Smooth muscle cell (in vitro differentiated cells): ENCODE results near the gene ATP6V1A. TPM values are rescaled to one million over a fixed set of nuclear protein-coding genes. Genes with fewer than 3 reads are reported as not detected.

Experiments used
- DNase-seq: peaks from one replicate; lab custom pipeline; 2025; ENCODE audit not compliant: unreplicated experiment; lab: John Stamatoyannopoulos, UW
- H2AFZ ChIP-seq: fragments of 200-600 bp; sonication (generic); 2 replicates; pipeline ENCODE4 v1.6.0; 2016; ENCODE audit warnings: antibody characterized with exemption, low read depth, mild to moderate bottlenecking
- H3F3A ChIP-seq: fragments of 200-600 bp; sonication (generic); 2 replicates; pipeline ENCODE4 v1.6.0; 2017; ENCODE audit warnings: antibody characterized with exemption, low read depth
- H3K27ac ChIP-seq: fragments of 200-600 bp; sonication (generic); 2 replicates; pipeline ENCODE4 v1.5.1; 2016; ENCODE audit warnings: low read depth, mild to moderate bottlenecking
- H3K27me3 ChIP-seq: fragments of 200-600 bp; sonication (generic); 2 replicates; pipeline ENCODE4 v1.6.1; 2016; ENCODE audit warnings: low read depth, mild to moderate bottlenecking
- H3K36me3 ChIP-seq: fragments of 200-600 bp; sonication (generic); 2 replicates; pipeline ENCODE4 v1.5.1; 2016; ENCODE audit warnings: low read depth
- H3K4me1 ChIP-seq: fragments of 200-600 bp; sonication (generic); 2 replicates; pipeline ENCODE4 v1.5.1; 2016; ENCODE audit warnings: low read depth
- H3K4me2 ChIP-seq: fragments of 200-600 bp; sonication (generic); 2 replicates; pipeline ENCODE4 v1.6.0; 2016; ENCODE audit warnings: mild to moderate bottlenecking
- H3K4me3 ChIP-seq: fragments of 200-600 bp; sonication (generic); 2 replicates; pipeline ENCODE4 v1.5.1; 2016; ENCODE audit warnings: mild to moderate bottlenecking
- H3K79me2 ChIP-seq: fragments of 200-600 bp; sonication (generic); 2 replicates; pipeline ENCODE4 v1.6.0; 2016; ENCODE audit warnings: low read depth, mild to moderate bottlenecking
- H3K9ac ChIP-seq: fragments of 200-600 bp; sonication (generic); 2 replicates; pipeline ENCODE4 v1.6.0; 2016; ENCODE audit warnings: low read depth
- H3K9me3 ChIP-seq: fragments of 200-600 bp; sonication (generic); replicated peaks from 2 replicates; pipeline ENCODE4 v1.5.1; 2016; ENCODE audit warnings: low read depth
- H4K20me1 ChIP-seq: fragments of 200-600 bp; sonication (generic); 2 replicates; pipeline ENCODE4 v1.6.0; 2016; ENCODE audit warnings: low read depth
- CTCF ChIP-seq: fragments of 200-600 bp; sonication (generic); IDR thresholded peaks from 2 replicates; pipeline ENCODE4 v1.5.1; 2017; ENCODE audit warnings: borderline replicate concordance, mild to moderate bottlenecking, antibody characterized with exemption; ENCODE audit not compliant: insufficient read depth, poor library complexity, severe bottlenecking
- WGBS: methylation state at CpG from one replicate; pipeline ENCODE4 v1.1.7; 2016; ENCODE audit warnings: low lambda C conversion rate; 5-methylcytosine and 5-hydroxymethylcytosine counted together
- polyA plus RNA-seq: library from polyadenylated mRNA; unstranded; fragments of >200 nt; fragmentation: Nextera tagmentation; extraction: Ambion mirVana; gene quantifications from 2 replicates; pipeline ENCODE4 v1.2.1, GENCODE V29; 2016
- total RNA-seq: library from RNA; depleted of rRNA; stranded (reverse); fragments of >200 nt; gene quantifications from 2 replicates; pipeline ENCODE4 v1.2.3, GENCODE V29; 2014

The ATP6V1A gene
- total and polyA plus RNA-seq, 2 experiments from 2014 or later: 38.7 to 41.7 TPM

GRCh38 chr3:113754494-113755159 is 7.8 kb downstream of the ATP6V1A start:
- Histone ChIP-seq H3K4me3 (no peak overlapping the region), H3K4me2 (no peak overlapping the region), H4K20me1 (peaks cover 17% of the 10 kb centered on the region), H3K79me2 (peaks cover 81% of the 10 kb centered on the region), H3K9ac (no peak overlapping the region), H3K36me3 (peaks cover 5% of the 10 kb centered on the region), H3K9me3 (peaks cover 4% of the 10 kb centered on the region), H3K27ac (no peak overlapping the region), H3F3A (peaks cover 13% of the 10 kb centered on the region), H3K27me3 (no peaks in the 10 kb centered on the region), H3K4me1 (peaks cover 6% of the 10 kb centered on the region), H2AFZ (no peak overlapping the region)
- no peak for DNase-seq
- WGBS: 96% methylated on average over 5 of the region's 5 CpGs
- no peak for TF ChIP-seq CTCF

GRCh38 chr3:113758389-113759024 is 11.7 kb downstream of the ATP6V1A start:
- no peak for TF ChIP-seq CTCF
- no peaks in the 10 kb centered on the region for H3K27me3 ChIP-seq
- peaks cover 7% of the 10 kb centered on the region for H4K20me1 ChIP-seq
- DNase-seq: no peak
- no peak overlapping the region for H3K9ac ChIP-seq
- no peak overlapping the region for H3K4me3 ChIP-seq
- H3K4me2 ChIP-seq: no peak overlapping the region
- peaks cover 4% of the 10 kb centered on the region for H3K9me3 ChIP-seq
- whole genome bisulfite sequencing: 100% methylated on average over 1 of the region's 1 CpG
- H2AFZ ChIP-seq: no peak overlapping the region
- H3K4me1 ChIP-seq: no peaks in the 10 kb centered on the region
- peaks cover 5% of the 10 kb centered on the region for H3K36me3 ChIP-seq
- H3F3A ChIP-seq: peaks cover 13% of the 10 kb centered on the region
- H3K27ac ChIP-seq: peak overlapping the region; percentile 56
- peaks cover 49% of the 10 kb centered on the region for H3K79me2 ChIP-seq

GRCh38 chr3:113764698-113765097 is 17.9 kb downstream of the ATP6V1A start:
- no peak for TF ChIP-seq CTCF
- no peaks in the 10 kb centered on the region for H3F3A ChIP-seq
- no peak overlapping the region for H3K4me2 ChIP-seq
- H3K4me1 ChIP-seq: no peaks in the 10 kb centered on the region
- WGBS: 88% methylated on average over 2 of the region's 2 CpGs
- no peak overlapping the region for H3K9ac ChIP-seq
- DNase-seq: no peak
- peaks cover 24% of the 10 kb centered on the region for H3K79me2 ChIP-seq
- H3K36me3 ChIP-seq: no peaks in the 10 kb centered on the region
- H4K20me1 ChIP-seq: no peaks in the 10 kb centered on the region
- H3K4me3 ChIP-seq: no peak overlapping the region
- no peaks in the 10 kb centered on the region for H3K27me3 ChIP-seq
- H3K27ac ChIP-seq: no peak overlapping the region
- no peak overlapping the region for H2AFZ ChIP-seq
- H3K9me3 ChIP-seq: no peaks in the 10 kb centered on the region

GRCh38 chr3:113769551-113769950 is 22.7 kb downstream of the ATP6V1A start:
- no peak overlapping the region for H3K9ac ChIP-seq
- H3K4me3 ChIP-seq: no peak overlapping the region
- DNase-seq: no peak
- H3K4me2 ChIP-seq: peak overlapping the region; percentile 71
- no peaks in the 10 kb centered on the region for H3K9me3 ChIP-seq
- H2AFZ ChIP-seq: no peak overlapping the region
- no peaks in the 10 kb centered on the region for H3F3A ChIP-seq
- H3K27ac ChIP-seq: peak overlapping the region; percentile 57
- H3K36me3 ChIP-seq: no peaks in the 10 kb centered on the region
- peaks cover 19% of the 10 kb centered on the region for H3K79me2 ChIP-seq
- H3K27me3 ChIP-seq: no peaks in the 10 kb centered on the region
- no peaks in the 10 kb centered on the region for H3K4me1 ChIP-seq
- H4K20me1 ChIP-seq: no peaks in the 10 kb centered on the region
- TF ChIP-seq CTCF: no peak
